ENCODE results near the gene PBX2. TPM values are rescaled to one million over a fixed set of nuclear protein-coding genes. Genes with fewer than 3 reads are reported as not detected.
"Not testable (repeated sequence)": the region's sequence is repeated elsewhere in the genome, so short reads cannot be mapped to it uniquely, and the experiment has no call there.

Gene PBX2
- total RNA-seq, 4 donors from 2014 or later = 27.7 to 65.3 (median 34.6) TPM

DNA sequence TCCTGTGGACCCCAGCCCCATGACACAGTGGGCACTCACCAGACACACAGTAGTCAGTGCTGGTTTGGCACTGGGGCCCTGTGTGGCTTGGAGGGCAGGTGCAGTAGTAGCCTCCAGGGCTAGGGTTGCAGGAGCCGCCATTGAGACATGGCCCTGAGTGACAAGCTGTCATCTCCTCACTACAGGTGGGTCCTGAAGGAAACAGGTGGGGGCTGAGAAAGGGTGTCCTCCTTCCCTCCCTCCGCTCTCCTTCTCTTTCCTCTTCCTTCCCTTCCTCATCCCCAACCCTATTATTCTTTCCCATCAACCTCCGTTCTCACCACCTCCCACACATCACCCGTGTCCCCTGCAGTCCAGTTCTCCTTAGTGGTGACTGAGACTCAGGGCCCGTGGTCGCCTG, 23.6 kb upstream of the PBX2 start:
- ATAC-seq (ENCODE audit: low FRiP score) (no peak), DNase-seq (ENCODE audit: low spot score) (no peak)
- TF ChIP-seq, protein P1, sequence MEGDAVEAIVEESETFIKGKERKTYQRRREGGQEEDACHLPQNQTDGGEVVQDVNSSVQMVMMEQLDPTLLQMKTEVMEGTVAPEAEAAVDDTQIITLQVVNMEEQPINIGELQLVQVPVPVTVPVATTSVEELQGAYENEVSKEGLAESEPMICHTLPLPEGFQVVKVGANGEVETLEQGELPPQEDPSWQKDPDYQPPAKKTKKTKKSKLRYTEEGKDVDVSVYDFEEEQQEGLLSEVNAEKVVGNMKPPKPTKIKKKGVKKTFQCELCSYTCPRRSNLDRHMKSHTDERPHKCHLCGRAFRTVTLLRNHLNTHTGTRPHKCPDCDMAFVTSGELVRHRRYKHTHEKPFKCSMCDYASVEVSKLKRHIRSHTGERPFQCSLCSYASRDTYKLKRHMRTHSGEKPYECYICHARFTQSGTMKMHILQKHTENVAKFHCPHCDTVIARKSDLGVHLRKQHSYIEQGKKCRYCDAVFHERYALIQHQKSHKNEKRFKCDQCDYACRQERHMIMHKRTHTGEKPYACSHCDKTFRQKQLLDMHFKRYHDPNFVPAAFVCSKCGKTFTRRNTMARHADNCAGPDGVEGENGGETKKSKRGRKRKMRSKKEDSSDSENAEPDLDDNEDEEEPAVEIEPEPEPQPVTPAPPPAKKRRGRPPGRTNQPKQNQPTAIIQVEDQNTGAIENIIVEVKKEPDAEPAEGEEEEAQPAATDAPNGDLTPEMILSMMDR (IDR thresholded peaks at IDR 0.05) = no peak

- TF ChIP-seq, protein P1 (IDR thresholded peaks at IDR 0.05) = no peak
- no peak for ATAC-seq (ENCODE audit: low FRiP score)
- no peak for DNase-seq (ENCODE audit: low spot score)
These were observed 22.2 kb upstream of the PBX2 start for GRCh38 chr6:32212076-32212760.

DNA sequence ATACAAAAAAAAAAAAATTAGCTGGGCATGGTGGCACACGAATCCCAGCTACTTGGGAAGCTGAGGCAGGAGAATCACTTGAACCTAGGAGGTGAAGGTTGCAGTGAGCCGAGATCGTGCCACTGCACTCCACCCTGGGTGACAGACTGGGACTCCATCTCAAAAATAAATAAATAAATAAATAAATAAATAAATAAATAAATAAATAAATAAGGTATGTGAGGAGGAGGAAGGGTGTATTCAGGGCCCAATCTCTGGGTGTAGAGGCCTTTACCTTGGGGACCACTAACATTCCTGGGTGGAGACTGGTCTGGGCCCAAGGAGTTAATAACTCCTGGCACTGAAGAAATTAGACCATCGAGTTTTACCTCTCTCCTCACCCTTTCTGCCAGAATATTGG, 21.4 kb upstream of the PBX2 start:
- ATAC-seq (ENCODE audit: low FRiP score); DNase-seq (ENCODE audit: low spot score): not testable (repeated sequence)

- TF ChIP-seq, protein P1 (IDR thresholded peaks at IDR 0.05) = no peak
- ATAC-seq (ENCODE audit: low FRiP score) (no peak), DNase-seq (ENCODE audit: low spot score) (no peak)
These were observed 20.2 kb upstream of the PBX2 start for GRCh38 chr6:32210191-32210601.

DNA sequence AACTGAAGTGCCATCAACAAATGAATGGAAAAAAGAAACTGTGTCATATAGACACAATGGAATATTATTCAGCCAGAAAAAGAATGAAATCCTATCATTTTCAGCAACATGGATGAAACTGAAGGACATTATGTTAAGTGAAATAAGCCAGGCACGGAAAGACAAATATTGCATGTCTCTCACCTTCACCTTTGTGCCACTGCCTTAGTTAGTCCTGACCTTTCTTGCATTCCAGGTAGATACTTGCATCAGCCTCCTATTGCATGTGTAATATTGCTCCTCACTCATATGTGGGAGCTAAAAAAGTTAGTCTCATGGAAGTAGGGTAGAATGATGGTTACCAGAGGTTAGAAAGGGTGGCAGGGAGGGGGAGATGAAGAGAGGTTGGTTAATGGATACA, 19.0 kb upstream of the PBX2 start:
- TF ChIP-seq, protein P1 (IDR thresholded peaks at IDR 0.05) = no peak

DNA sequence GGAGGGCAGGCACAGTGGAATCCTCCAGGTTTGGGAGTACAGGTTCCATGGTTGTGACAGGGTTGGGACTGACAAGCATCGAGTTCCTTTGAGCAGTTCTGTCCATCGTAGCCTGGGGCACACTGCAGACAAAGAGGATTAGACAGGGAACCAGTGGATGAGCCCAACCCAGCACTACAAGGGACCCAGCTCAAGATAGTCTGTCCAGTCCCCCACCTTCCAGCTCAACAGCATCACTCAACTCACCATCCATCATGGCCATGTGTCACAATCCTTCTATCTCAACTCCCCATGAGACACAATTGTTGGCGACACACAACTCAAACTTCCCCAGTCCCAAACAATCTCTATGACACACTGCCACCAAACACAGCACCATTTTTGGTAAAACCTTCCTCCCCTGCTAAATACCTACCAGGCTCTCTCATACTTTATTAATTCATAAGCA, 14.3 kb upstream of the PBX2 start:
- DNase-seq (ENCODE audit: low spot score) (no peak), ATAC-seq (ENCODE audit: low FRiP score) (no peak)
- TF ChIP-seq, protein P1 (IDR thresholded peaks at IDR 0.05) = no peak

More for the DNA sequence above, 19.0 kb upstream of the PBX2 start:
- DNase-seq (ENCODE audit: low spot score) = no peak
- no peak for ATAC-seq (ENCODE audit: low FRiP score)

DNA sequence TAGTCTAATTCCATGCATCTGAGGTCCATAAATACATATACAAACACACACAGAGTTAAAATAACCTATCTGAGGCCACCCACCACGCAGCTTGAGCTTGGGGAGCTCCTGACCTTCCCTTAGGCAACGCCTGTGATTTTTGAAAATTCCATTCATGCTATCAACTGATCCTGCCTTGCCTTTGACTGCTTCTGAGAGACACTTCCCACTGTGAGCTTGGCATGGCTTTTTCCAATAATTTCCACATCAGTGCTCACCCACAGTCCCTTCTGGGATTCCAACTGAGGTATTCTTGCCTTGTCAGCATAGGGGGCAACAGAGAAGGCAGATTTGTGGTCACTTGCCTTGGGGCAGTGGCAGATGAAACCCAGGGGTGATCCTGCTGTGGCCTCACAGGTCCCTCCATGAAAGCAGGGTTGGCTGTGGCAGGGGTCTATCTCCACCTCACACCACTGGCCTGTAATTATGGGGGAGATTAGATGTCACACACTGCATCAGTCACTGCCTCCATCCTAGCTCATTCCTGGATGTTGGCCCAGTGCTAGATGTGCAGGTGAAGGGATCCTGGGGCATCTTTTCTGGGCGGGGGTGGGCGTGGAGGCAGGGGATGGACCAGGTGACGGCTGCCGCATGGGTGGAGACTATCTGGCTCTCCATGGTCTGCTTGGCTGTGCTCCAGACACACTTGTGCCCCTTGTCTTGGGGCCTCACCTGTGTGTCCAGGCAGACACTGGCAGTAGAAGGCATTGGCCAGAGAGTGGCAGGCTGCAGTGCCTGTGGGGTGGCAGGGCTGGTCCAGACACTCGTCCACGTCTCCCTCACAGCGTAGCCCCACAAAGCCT, 13.6 kb upstream of the PBX2 start:
- TF ChIP-seq, protein P1 (IDR thresholded peaks at IDR 0.05) = no peak
- no peak for ATAC-seq (ENCODE audit: low FRiP score)
- no peak for DNase-seq (ENCODE audit: low spot score)
